GM15510 (cell line): ENCODE measurements around the gene BAG5.

Experiments used
- POLR2A ChIP-seq: IDR thresholded peaks from 3 replicates; pipeline ENCODE4 v1.6.1; 2011; ENCODE audit warnings: borderline replicate concordance; ENCODE audit not compliant: insufficient read length; ENCODE audit errors: extremely low read depth

The BAG5 gene

GRCh38 chr14:103535081-103535890 is 27.2 kb downstream of the BAG5 start:
- TF ChIP-seq POLR2A = no peak

- TF ChIP-seq POLR2A = no peak
Measured at GRCh38 chr14:103534576-103535061, 27.8 kb downstream of the BAG5 start.

- no peak for TF ChIP-seq POLR2A
Measured at GRCh38 chr14:103533999-103534575, 28.4 kb downstream of the BAG5 start.

- TF ChIP-seq POLR2A = no peak
Measured at GRCh38 chr14:103533137-103533998, 29.1 kb downstream of the BAG5 start.

- no peak for TF ChIP-seq POLR2A
Measured at GRCh38 chr14:103532216-103533136, 30.0 kb downstream of the BAG5 start.

- no peak for TF ChIP-seq POLR2A
Measured at GRCh38 chr14:103531421-103532215, 30.8 kb downstream of the BAG5 start.

GRCh38 chr14:103530831-103531230 is 31.6 kb downstream of the BAG5 start:
- TF ChIP-seq POLR2A = no peak

- no peak for TF ChIP-seq POLR2A
Measured at GRCh38 chr14:103530390-103530789, 32.1 kb downstream of the BAG5 start.

GRCh38 chr14:103529383-103530365 is 32.8 kb downstream of the BAG5 start:
- TF ChIP-seq POLR2A = no peak

GRCh38 chr14:103528587-103529382 is 33.7 kb downstream of the BAG5 start, which contains the start of gene TRMT61A:
Gene TRMT61A, plus strand, starts transcription at chr14:103529196. Its CDS starts 783 bp downstream, at chr14:103529979.
- TF ChIP-seq POLR2A = peak; percentile 75

- TF ChIP-seq POLR2A = no peak
Measured at GRCh38 chr14:103528146-103528586, 34.3 kb downstream of the BAG5 start.
